Naive thymus-derived CD4-positive, alpha-beta T cell (primary cell): ENCODE results near the gene PARPBP. TPM values are rescaled to one million over a fixed set of nuclear protein-coding genes. Genes with fewer than 3 reads are reported as not detected.
"Not testable (repeated sequence)": the region's sequence is repeated elsewhere in the genome, so short reads cannot be mapped to it uniquely, and the experiment has no call there.

Experiments used
- ATAC-seq: fragments of 150-1000 bp; cut with Tn5 transposase; 2 replicates; pipeline ENCODE4 v1.10.0; 2021; ENCODE audit warnings: mild to moderate bottlenecking, moderate library complexity
- CTCF ChIA-PET: fragments of 350-600 bp; sonication (Branson Sonifier 250); formaldehyde crosslinking; loops from one replicate; lab custom pipeline; 2021; ENCODE audit warnings: antibody characterized with exemption; lab: Charles Lee
- POLR2A ChIA-PET: fragments of 350-600 bp; sonication (Branson Sonifier 250); formaldehyde crosslinking; loops from one replicate; lab custom pipeline; 2021; ENCODE audit warnings: antibody characterized with exemption, inconsistent platforms; lab: Charles Lee
- DNase-seq, 9 donors: peaks; one replicate each; pipeline versions ENCODE4 v3.0.0 to v3.0.0-alpha.2; 2020 to 2022; ENCODE audit warnings: mixed read lengths in 1 of 9
- H3K27ac ChIP-seq: one replicate; pipeline ENCODE4 v1.7.0; 2013; ENCODE audit warnings: mild to moderate bottlenecking, low read depth, low read length, moderate library complexity
- H3K27me3 ChIP-seq, 2 donors: one replicate each; pipeline ENCODE4 v1.7.0; 2013; ENCODE audit warnings: low read length in 2 of 2, mild to moderate bottlenecking in 2 of 2, moderate library complexity in 2 of 2; ENCODE audit not compliant: control insufficient read depth in 2 of 2, insufficient read depth in 2 of 2
- H3K36me3 ChIP-seq, 3 experiments: 1 replicate in 2 of 3; 2 replicates in 1 of 3; pipeline ENCODE4 v1.7.0; 2013; ENCODE audit warnings: low read length in 3 of 3, mild to moderate bottlenecking in 3 of 3, moderate library complexity in 1 of 3; ENCODE audit not compliant: insufficient read depth in 3 of 3, control insufficient read depth in 2 of 3
- H3K4me1 ChIP-seq, 2 donors: one replicate each; pipeline ENCODE4 v1.7.0; 2013; ENCODE audit warnings: low read length in 2 of 2, mild to moderate bottlenecking in 2 of 2, moderate library complexity in 1 of 2; ENCODE audit not compliant: control insufficient read depth in 2 of 2, insufficient read depth in 2 of 2
- H3K4me3 ChIP-seq: 2 replicates; pipeline ENCODE4 v1.7.0; 2013; ENCODE audit warnings: mild to moderate bottlenecking, low read length
- H3K9me3 ChIP-seq, 3 experiments: 1 replicate in 2 of 3; 2 replicates in 1 of 3; pipeline ENCODE4 v1.7.0; 2013; ENCODE audit warnings: low read length in 3 of 3; ENCODE audit not compliant: control insufficient read depth in 2 of 3
- H3K27ac Mint-ChIP-seq, 9 donors: one replicate each; pipeline ENCODE4 v1.8.0; 2020 to 2022; ENCODE audit warnings: mixed read lengths in 9 of 9, mild to moderate bottlenecking in 8 of 9, moderate library complexity in 5 of 9, inconsistent platforms in 2 of 9
- H3K27me3 Mint-ChIP-seq, 5 donors: one replicate each; pipeline ENCODE4 v1.8.0; 2021 to 2022; ENCODE audit warnings: mixed read lengths in 5 of 5, mild to moderate bottlenecking in 1 of 5
- H3K36me3 Mint-ChIP-seq, 5 donors: one replicate each; pipeline ENCODE4 v1.8.0; 2020 to 2022; ENCODE audit warnings: mixed read lengths in 5 of 5, mild to moderate bottlenecking in 3 of 5, inconsistent platforms in 1 of 5
- H3K4me1 Mint-ChIP-seq, 7 donors: one replicate each; pipeline ENCODE4 v1.8.0; 2020 to 2022; ENCODE audit warnings: mixed read lengths in 7 of 7, mild to moderate bottlenecking in 3 of 7, inconsistent platforms in 1 of 7
- H3K4me3 Mint-ChIP-seq, 10 donors: one replicate each; pipeline ENCODE4 v1.8.0; 2020 to 2022; ENCODE audit warnings: mild to moderate bottlenecking in 10 of 10, mixed read lengths in 10 of 10, moderate library complexity in 6 of 10, inconsistent platforms in 2 of 10
- H3K9me3 Mint-ChIP-seq, 11 donors: one replicate each; pipeline ENCODE4 v1.8.0; 2020 to 2022; ENCODE audit warnings: mixed read lengths in 11 of 11, mild to moderate bottlenecking in 4 of 11, inconsistent platforms in 1 of 11, moderate library complexity in 1 of 11
- intact Hi-C, 2 donors: fragments of 100-400 bp; cut with micrococcal nuclease; formaldehyde crosslinking; loops; one replicate each; pipeline ENCODE4 v1.15.1; 2023
- polyA plus RNA-seq, 2 donors: library from polyadenylated mRNA; unstranded; fragments of 300-500 nt; fragmentation: Illumina TruSeq; gene quantifications; one replicate each; pipeline ENCODE4 v1.2.3, GENCODE V29; 2021
- total RNA-seq, 6 experiments: library from RNA in 5 of 6; stranded (reverse) in 5 of 6; gene quantifications; 1 replicate in 5 of 6; 2 replicates in 1 of 6; pipeline ENCODE4 v1.2.3 and lab custom pipeline; 2021 to 2026

Gene PARPBP
- total and polyA plus RNA-seq, 7 experiments from 2014 or later, result 1.1 to 21.5 (median 1.7) TPM

DNA sequence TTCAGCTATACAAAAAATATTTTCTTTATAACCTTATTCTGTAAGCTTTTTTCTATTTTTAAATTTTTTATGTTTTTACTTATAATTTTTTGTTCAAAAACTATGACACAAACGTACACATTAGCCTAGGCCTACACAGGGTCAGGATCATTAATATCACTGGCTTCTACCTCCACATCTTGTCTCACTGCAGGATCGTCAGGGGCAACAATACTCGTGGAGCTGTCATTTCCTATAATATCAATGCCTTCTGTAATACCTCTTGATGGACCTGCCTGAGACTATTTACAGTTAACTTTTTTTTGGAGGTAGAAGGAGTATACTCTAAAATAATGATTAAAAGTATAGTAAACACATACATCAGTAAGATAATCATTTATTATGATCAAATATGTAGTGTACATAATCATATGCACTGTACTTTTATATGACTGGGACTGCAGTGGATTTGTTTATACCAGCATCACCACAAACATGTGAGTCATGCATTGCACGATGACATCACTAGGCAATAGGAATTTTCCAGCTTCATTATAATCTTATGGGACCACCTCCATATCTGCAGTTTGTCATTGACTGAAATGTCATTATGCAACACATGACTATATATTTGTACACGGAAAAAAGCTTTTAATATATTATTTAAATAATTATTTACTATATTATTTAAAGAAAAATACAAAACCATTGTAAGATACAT, 96.2 kb downstream of the PARPBP start:
- Mint-ChIP-seq H3K27ac (no peak overlapping the region), H3K9me3 (peaks cover 0 to 10% (median 1%) of the 10 kb centered on the region in 11 donors), H3K4me1 (no peaks in the 10 kb centered on the region), H3K36me3 (peaks cover 0 to 1% (median 0%) of the 10 kb centered on the region in 5 donors), H3K4me3 (no peak overlapping the region), H3K27me3 (peaks cover 0 to 5% (median 0%) of the 10 kb centered on the region in 5 donors)
- Histone ChIP-seq H3K9me3 (no peaks in the 10 kb centered on the region), H3K27ac (no peak overlapping the region), H3K4me3 (no peak overlapping the region), H3K36me3 (no peaks in the 10 kb centered on the region), H3K4me1 (no peaks in the 10 kb centered on the region), H3K27me3 (no peaks in the 10 kb centered on the region)
- intact Hi-C loops, result no loop called here
- DNase-seq (no peak), ATAC-seq (no peak)
- ChIA-PET POLR2A (no interaction called here), CTCF (no interaction called here)

GRCh38 chr12:102220736-102221135, 100.8 kb downstream of the PARPBP start:
- POLR2A ChIA-PET, result no interaction called here
- ATAC-seq, result no peak
- Mint-ChIP-seq H3K4me3 (no peak overlapping the region), H3K4me1 (no peaks in the 10 kb centered on the region), H3K27me3 (peaks cover 0 to 5% (median 0%) of the 10 kb centered on the region in 5 donors), H3K27ac (no peak overlapping the region), H3K9me3 (peaks cover 0 to 1% (median 0%) of the 10 kb centered on the region in 11 donors), H3K36me3 (peaks cover 0 to 1% (median 0%) of the 10 kb centered on the region in 5 donors)
- H3K4me3 ChIP-seq, result no peak overlapping the region
- H3K27me3 ChIP-seq, result no peaks in the 10 kb centered on the region
- intact Hi-C loops, result no loop called here
- DNase-seq, result no peak
- no peaks in the 10 kb centered on the region for H3K4me1 ChIP-seq
- no peak overlapping the region for H3K27ac ChIP-seq
- H3K36me3 ChIP-seq, result no peaks in the 10 kb centered on the region
- H3K9me3 ChIP-seq, result no peaks in the 10 kb centered on the region
- CTCF ChIA-PET, result no interaction called here

- Histone ChIP-seq H3K4me3 (no peak overlapping the region), H3K36me3 (no peaks in the 10 kb centered on the region), H3K27ac (no peak overlapping the region), H3K27me3 (no peaks in the 10 kb centered on the region), H3K9me3 (no peaks in the 10 kb centered on the region), H3K4me1 (no peaks in the 10 kb centered on the region)
- CTCF ChIA-PET, result no interaction called here
- DNase-seq (no peak), ATAC-seq (no peak)
- Mint-ChIP-seq H3K9me3 (peaks cover 0 to 1% (median 0%) of the 10 kb centered on the region in 11 donors), H3K36me3 (no peaks in the 10 kb centered on the region), H3K4me1 (no peaks in the 10 kb centered on the region), H3K27me3 (peaks cover 0 to 7% (median 4%) of the 10 kb centered on the region in 5 donors), H3K27ac (no peak overlapping the region), H3K4me3 (no peak overlapping the region)
- POLR2A ChIA-PET, result no interaction called here
- intact Hi-C loops, result no loop called here
Observed at GRCh38 chr12:102227954-102228353, 108.0 kb downstream of the PARPBP start.

GRCh38 chr12:102232036-102232435, 112.1 kb downstream of the PARPBP start:
- DNase-seq (no peak), ATAC-seq (no peak)
- ChIA-PET CTCF (no interaction called here), POLR2A (no interaction called here)
- no peak overlapping the region for H3K27ac ChIP-seq
- no peaks in the 10 kb centered on the region for H3K4me1 ChIP-seq
- no peaks in the 10 kb centered on the region for H3K9me3 ChIP-seq
- no peaks in the 10 kb centered on the region for H3K27me3 ChIP-seq
- no peak overlapping the region for H3K27ac Mint-ChIP-seq
- no peak overlapping the region for H3K4me3 ChIP-seq
- no peaks in the 10 kb centered on the region for H3K9me3 Mint-ChIP-seq
- no peaks in the 10 kb centered on the region for H3K36me3 ChIP-seq
- no peaks in the 10 kb centered on the region for H3K4me1 Mint-ChIP-seq
- no peak overlapping the region for H3K4me3 Mint-ChIP-seq
- H3K27me3 Mint-ChIP-seq, result peaks cover 0 to 12% (median 7%) of the 10 kb centered on the region in 5 donors
- H3K36me3 Mint-ChIP-seq, result no peaks in the 10 kb centered on the region
- intact Hi-C loops, result no loop called here

DNA sequence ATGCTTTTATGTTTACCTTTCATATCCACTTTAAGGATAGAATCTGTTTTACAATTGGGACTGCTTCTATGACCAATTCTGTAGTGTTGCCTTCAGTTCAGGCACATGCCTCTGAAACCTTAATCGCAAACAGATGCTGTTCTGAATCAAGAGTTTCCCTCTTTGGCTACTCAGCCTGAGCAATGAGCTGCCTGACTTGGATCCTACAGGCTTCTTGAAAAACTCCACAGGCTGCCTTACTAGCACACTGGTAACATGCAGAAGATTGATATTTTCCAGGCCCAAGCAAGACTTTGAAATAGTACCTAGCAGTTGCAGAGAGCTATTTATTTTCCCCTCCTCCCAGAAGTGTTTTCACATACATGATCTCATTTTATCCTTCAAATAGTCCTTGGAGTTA, 112.5 kb downstream of the PARPBP start:
- Mint-ChIP-seq H3K36me3 (no peaks in the 10 kb centered on the region), H3K4me1 (no peaks in the 10 kb centered on the region), H3K27ac (no peak overlapping the region), H3K27me3 (peaks cover 0 to 12% (median 7%) of the 10 kb centered on the region in 5 donors), H3K9me3 (peaks cover 0 to 2% (median 0%) of the 10 kb centered on the region in 11 donors), H3K4me3 (no peak overlapping the region)
- intact Hi-C loops, result no loop called here
- DNase-seq (no peak), ATAC-seq (no peak)
- no peaks in the 10 kb centered on the region for H3K4me1 ChIP-seq
- H3K9me3 ChIP-seq, result no peaks in the 10 kb centered on the region
- CTCF ChIA-PET, result no interaction called here
- H3K36me3 ChIP-seq, result no peaks in the 10 kb centered on the region
- no peaks in the 10 kb centered on the region for H3K27me3 ChIP-seq
- no peak overlapping the region for H3K4me3 ChIP-seq
- H3K27ac ChIP-seq, result no peak overlapping the region
- POLR2A ChIA-PET, result no interaction called here

GRCh38 chr12:102234599-102234998, 114.6 kb downstream of the PARPBP start:
- ATAC-seq, result no peak
- no peak overlapping the region for H3K4me3 ChIP-seq
- Mint-ChIP-seq H3K27me3 (peaks cover 0 to 17% (median 3%) of the 10 kb centered on the region in 5 donors), H3K4me1 (no peaks in the 10 kb centered on the region), H3K27ac (no peak overlapping the region), H3K4me3 (no peak overlapping the region), H3K9me3 (peaks cover 0 to 15% (median 2%) of the 10 kb centered on the region in 11 donors), H3K36me3 (no peaks in the 10 kb centered on the region)
- no peak overlapping the region for H3K27ac ChIP-seq
- ChIA-PET CTCF (no interaction called here), POLR2A (no interaction called here)
- DNase-seq, result no peak
- intact Hi-C loops, result no loop called here
- H3K27me3 ChIP-seq, result no peaks in the 10 kb centered on the region
- no peaks in the 10 kb centered on the region for H3K36me3 ChIP-seq
- H3K4me1 ChIP-seq, result no peaks in the 10 kb centered on the region
- H3K9me3 ChIP-seq, result no peaks in the 10 kb centered on the region

DNA sequence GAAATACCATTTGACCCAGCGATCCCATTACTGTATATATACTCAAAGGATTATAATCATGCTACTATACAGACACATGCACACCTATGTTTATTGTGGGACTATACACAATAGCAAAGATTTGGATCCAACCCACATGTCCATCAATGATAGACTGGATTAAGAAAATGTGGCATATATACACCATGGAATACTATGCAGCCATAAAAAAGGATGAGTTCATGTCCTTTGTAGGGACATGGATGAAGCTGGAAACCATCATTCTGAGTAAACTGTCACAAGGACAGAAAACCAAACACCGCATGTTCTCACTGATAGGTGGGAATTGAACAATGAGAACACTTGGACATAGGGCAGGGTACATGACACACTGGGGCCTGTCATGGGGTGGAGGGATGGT, 120.9 kb downstream of the PARPBP start:
- intact Hi-C loops, H3K27me3 ChIP-seq, ATAC-seq, DNase-seq, CTCF ChIA-PET, H3K27ac Mint-ChIP-seq, H3K36me3 ChIP-seq, POLR2A ChIA-PET, H3K4me3 Mint-ChIP-seq, H3K4me3 ChIP-seq, H3K36me3 Mint-ChIP-seq, H3K4me1 Mint-ChIP-seq, H3K27ac ChIP-seq, H3K4me1 ChIP-seq, H3K9me3 ChIP-seq: not testable (repeated sequence)
- Mint-ChIP-seq H3K9me3 (peaks cover 0 to 38% (median 12%) of the 10 kb centered on the region in 11 donors), H3K27me3 (peaks cover 0 to 13% (median 0%) of the 10 kb centered on the region in 5 donors)
